DMS53 treated with DMSO at 0.1 percent for 48 hours (cell line): ENCODE results near the gene EVI5.
"Not testable (repeated sequence)": the region's sequence is repeated elsewhere in the genome, so short reads cannot be mapped to it uniquely, and the experiment has no call there.

Experiments used
- DNase-seq: peaks from one replicate; lab custom pipeline; 2025; ENCODE audit not compliant: unreplicated experiment; lab: John Stamatoyannopoulos, UW

EVI5 gene

DNA sequence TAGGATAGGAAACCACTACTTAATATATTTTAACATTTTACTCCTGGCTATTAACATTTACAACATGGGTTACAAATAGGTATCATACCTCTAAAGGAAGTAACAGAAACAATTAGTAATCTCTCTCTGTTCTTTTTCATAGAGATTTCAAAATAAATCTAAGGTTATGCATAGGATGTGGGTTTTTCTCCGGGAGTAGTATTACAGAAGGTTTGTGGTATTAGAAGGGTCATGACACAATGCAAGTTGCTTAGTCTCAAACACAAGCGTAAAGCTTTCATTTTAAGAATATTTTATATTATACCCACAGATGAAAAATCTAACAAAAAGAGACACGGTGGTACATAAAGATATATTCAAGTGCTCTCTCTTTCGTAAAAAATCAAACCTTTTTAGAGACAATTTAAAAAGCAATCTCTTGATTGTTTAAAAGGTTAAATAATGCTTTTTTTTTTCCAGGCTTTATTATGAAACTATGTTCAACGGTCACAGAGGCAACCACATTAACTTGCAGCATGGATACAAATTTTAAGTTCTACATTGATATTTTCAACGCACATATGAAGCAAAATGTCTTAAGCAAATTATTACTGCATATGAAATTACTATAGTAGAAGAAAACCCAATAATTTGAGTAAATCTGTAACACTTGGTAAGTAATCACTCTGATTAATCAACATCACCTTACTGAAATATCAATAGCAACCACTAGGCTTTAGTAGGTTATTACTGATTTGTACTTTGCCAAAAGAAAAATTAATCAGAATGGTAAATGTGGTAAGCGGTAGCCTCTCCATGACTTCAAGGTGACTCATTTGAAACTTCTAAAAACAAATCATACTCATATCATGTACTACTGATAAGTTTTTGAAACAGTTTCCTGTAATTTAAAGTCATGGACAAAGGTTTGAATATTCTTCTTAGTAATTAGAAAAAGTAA, 200.8 kb downstream of the EVI5 start:
- no peak for DNase-seq

DNA sequence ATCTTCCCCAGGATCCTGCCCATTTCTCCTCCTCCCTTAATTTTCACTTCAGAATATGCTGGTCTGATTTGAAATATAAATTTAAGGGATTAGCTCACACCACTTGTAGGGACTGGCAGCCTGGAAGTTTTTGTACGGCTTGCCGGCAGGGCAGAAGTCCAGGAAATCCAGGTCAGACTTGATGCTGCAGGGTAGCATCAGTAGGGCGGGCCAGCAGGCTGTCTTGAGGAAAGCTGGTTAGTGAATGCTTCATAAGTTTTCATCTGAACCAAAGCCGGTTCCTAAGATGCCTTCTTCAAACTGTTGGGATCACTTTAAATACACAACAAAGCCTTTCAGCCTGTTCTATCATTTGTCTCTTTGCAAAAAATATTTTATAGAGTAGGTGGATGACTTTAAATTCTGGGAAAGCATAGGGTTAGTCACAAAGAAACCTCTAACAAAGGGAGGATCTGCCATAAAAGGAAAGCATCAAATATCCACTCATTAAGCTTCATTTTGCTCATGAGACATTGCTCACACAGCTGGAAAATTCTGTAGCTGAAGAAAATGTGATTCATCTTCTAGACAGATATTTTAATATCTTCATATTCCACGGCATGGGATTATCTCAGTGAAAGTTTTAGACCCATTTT, 207.5 kb downstream of the EVI5 start:
- DNase-seq = no peak

DNA sequence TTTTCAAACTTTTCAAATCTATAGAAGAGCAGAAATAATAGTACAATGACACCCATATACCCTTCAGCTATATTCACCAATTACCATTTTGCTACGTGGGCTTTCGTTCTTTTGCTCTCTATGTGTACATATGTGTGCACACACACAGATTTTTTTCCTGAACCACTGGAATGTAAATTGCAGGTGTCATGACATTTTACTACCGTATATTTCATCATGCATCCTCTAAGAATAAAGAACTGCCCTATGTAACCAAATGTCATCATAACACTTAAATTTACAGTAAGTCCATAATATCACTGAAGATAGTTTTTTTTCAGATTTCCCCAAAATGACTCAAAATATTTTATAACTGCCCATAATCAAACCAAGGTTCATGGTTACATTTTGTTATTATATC, 209.8 kb downstream of the EVI5 start:
- no peak for DNase-seq

GRCh38 chr1:92572520-92572919, 212.4 kb downstream of the EVI5 start:
- no peak for DNase-seq

GRCh38 chr1:92571578-92571977, 213.3 kb downstream of the EVI5 start:
- no peak for DNase-seq

- DNase-seq = no peak
Observed at GRCh38 chr1:92567211-92567868, 217.6 kb downstream of the EVI5 start.

GRCh38 chr1:92563457-92564216, 221.3 kb downstream of the EVI5 start:
- DNase-seq = no peak

DNA sequence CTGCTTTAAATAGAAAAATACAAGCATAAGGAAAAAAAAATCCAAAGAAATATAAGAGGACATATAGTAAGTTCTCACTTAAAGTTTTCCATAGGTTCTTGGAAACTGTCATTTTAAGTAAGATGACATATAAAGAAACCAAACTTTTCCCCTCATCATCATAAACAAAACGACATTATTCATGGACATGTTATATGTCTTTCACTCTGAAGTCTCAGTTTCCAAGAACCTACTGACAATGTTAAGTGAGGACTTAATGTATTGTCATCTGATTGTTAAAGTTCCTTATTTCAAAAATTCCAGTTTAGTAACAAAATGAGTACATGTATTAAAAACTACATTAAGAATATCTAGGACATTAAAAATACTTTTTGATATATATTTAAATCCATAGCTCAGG, 228.6 kb downstream of the EVI5 start:
- no peak for DNase-seq

DNA sequence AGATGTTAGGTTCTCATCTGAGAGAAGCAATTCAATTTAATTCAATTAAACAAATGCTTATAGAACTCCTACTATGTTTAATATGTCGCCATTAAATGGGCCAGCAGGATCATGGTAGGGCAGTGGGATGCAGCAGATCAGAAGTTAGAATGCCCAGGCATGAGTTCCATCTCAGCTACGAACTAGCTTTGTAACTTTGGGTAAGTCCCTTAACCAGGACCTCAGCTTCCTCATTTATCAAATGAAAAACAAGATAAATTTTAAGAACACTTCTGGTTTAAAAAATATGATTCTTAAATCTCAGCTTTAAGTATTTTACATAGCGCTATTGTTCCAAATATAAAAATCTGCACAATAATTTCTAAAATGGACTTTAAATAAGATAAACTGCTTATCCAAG, 230.7 kb downstream of the EVI5 start:
- no peak for DNase-seq

GRCh38 chr1:92551916-92552315, 233.0 kb downstream of the EVI5 start:
- DNase-seq = no peak

DNA sequence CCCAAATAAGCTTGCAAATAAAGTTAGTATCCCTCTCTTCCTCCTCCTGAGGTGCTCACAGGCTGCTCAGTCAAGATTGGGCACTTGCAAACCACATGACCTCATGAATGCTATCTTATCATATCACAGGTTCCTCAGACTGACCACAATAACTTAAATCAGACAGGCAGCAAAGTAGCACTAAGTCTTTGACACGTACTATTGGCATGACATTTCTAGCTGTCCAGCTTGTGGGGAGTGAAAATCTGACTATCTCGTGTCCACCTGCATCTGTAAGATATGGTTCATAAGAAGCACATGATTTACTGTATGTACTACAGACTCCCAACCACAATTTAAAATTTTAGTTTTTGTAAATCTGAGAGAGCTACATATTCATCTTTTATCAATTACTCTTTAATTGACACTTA, 240.1 kb downstream of the EVI5 start:
- no peak for DNase-seq

DNA sequence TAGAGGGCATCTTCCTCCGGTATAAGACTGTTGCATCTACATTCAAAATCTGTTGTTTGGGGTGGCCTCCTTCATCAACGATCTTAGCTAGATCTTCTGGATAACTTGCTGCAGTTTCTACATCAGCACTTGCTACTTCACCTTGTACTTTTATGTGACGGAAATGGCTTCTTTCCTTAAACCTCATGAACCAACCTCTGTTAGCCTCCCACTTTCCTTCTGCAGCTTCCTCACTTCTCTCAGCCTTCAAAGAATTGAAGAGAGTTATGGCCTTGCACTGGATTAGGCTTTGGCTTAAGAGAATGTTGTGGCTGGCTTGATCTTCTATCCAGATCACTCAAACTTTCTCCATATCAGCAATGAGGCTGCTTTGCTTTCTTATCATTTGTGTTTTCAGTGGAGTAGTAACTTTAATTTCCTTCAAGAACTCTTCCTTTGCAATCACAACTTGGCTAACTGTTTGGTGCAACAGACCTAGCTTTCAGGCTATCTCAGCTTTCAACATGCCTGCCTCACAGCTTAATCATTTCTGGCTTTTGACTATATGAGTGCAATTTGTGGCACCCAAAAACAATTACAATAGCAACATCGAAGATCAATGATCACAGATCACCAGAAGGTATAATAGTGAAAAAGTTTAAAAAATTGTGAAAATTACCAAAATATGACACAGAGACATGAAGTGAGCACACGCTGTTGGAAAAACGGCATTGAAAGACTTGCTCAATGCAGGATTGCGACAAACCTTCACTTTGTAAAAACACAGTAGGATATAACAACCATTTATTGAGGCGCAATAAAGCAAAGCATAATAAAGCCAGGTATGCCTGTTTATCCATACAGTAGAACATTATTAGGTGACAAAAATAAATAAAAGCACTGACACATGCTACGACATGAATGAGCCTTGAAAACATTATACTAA, 241.5 kb downstream of the EVI5 start:
- no peak for DNase-seq

DNA sequence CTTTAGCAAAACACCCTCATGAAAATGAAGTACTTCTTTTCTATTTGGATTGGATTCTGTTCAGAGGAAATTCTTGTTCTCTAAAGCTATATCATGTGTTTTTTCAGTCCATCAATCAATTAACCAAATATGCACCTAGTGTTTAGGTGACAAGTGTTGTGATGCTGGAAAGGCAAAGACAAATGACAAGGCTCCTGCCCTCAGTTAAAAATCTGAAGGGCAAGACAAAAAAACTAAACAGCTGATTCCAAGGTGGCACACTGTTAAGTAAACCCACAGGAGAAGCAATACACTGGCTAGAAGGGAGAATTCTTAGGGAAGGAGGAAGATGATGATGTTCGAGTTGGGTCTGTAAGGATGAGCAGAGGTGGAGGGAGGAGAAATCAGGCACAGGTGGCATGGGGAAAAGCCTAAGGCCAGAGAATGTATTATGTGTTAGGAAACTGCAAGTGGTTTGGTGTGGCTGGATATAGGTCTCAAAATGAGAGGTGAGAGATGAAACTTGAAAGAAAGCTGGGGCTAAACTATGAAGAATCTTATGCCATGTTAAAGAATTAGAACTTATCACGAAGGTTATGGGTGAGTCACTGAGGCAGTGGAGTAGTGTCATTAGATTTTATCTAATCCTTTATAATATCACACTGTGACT, 246.4 kb downstream of the EVI5 start:
- no peak for DNase-seq

- no peak for DNase-seq
Observed at GRCh38 chr1:92538048-92538412, 246.9 kb downstream of the EVI5 start.

DNA sequence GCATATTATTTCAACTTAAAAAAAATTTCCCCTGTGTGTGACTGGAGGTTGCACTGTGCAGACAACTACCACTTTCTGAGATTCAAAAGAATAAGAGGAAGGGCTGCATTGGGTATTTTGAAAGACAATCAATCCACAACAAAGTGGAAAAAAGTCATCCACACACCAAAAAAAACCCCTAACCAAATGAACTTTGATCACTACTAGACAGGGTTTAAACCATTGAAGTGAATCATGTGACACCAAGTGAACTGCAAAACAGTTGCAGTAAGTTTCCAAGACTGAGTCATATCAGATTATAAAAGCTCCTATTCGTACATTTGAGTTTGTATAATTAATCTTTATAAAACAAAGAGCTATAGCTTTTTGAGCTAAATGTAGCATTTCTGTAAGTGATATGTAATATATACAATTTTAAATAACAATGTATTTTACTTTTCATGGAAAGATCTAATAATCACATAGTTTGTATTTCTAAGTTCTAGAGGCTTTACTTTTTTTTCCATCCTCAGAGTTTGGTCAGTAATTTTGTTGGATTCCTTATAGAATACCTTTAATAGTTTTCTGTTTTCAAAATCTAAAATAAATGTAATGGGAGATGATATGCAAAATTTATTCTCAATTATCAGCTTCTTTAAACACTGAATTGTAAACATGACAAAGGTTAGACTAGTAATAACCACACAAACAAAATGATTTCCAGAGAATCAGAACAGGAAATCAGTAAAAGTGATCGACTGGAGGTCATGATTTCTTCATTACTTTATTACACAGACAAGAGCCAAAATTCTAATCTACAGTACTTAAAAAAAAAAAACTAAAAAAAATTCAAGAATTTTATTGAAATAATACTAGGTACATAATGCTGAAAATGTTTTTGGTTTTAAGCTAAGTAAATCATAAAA, 247.7 kb downstream of the EVI5 start:
- DNase-seq = no peak

DNA sequence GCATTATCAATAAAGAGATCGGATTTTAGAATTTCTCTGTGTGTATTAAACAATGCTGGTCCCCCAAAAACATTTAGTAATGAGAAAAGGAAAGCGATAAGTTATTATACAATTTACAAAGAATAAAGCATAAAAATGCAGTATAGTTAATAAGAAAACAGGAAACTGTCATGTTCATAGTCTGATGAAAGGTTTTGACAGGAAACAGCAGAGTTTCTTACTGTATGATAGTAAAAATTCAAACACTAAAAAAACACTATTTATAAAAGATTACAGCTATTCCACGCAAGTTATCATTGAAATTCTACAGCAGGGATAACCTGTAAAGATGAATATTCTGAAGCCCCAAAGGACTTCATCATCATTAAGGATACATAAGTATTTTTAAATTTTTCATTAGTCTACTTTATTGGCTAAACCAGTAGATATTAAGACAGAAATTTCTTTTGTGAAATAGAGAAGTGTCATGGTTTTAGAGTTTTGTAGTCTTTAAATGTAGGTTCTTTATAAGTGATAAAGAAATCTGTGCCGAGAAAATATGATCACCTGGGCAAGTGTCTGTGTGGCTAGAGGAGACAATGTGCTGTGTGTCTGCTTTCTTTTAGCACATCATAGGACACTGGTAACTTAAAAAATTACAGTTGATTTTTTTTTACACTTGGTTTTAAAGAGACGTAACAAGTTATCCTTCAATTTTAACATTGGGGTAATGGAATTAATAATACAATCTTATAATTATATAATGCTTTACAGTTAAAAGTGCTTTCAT, 248.5 kb downstream of the EVI5 start:
- no peak for DNase-seq

DNA sequence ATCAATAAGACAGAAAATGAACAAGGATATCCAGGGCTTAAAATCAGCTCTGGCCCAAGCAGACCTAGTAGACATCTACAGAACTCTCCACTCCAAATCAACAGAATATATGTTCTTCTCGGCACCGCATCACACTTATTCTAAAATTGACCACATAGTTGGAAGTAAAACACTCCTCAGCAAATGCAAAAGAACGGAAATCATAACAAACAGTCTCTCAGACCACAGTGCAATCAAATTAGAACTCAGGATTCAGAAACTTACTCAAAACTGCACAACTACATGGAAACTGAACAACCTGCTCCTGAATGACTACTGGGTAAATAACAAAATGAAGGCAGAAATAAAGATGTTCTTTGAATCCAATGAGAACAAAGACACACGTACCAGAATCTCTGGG, 252.5 kb downstream of the EVI5 start:
- DNase-seq = not testable (repeated sequence)

GRCh38 chr1:92531939-92532338, 253.0 kb downstream of the EVI5 start:
- not testable (repeated sequence) for DNase-seq
